Central memory CD8-positive, alpha-beta T cell (primary cell): ENCODE results near the gene C1QTNF2.

Experiments used
- ATAC-seq: fragments of 150-1000 bp; cut with Tn5 transposase; replicated peaks from 2 replicates; pipeline ENCODE4 v1.10.0; 2022; ENCODE audit warnings: mild to moderate bottlenecking, moderate FRiP score, moderate number of reproducible peaks; ENCODE audit not compliant: poor library complexity, severe bottlenecking; ENCODE audit errors: extremely low read depth
- DNase-seq, 2 donors: peaks; one replicate each; pipeline ENCODE4 v3.0.0; 2021; ENCODE audit warnings: low spot score in 2 of 2
- H3K27ac Mint-ChIP-seq: one replicate; pipeline ENCODE4 v1.8.0; 2022; ENCODE audit warnings: low read depth, mild to moderate bottlenecking, moderate library complexity, mixed read lengths
- H3K27me3 Mint-ChIP-seq: one replicate; pipeline ENCODE4 v1.8.0; 2022; ENCODE audit warnings: mixed read lengths
- H3K36me3 Mint-ChIP-seq: one replicate; pipeline ENCODE4 v1.8.0; 2022; ENCODE audit warnings: mild to moderate bottlenecking, moderate library complexity, mixed read lengths; ENCODE audit not compliant: insufficient read depth
- H3K4me1 Mint-ChIP-seq: one replicate; pipeline ENCODE4 v1.8.0; 2022; ENCODE audit warnings: mixed read lengths
- H3K4me3 Mint-ChIP-seq: one replicate; pipeline ENCODE4 v1.8.0; 2022; ENCODE audit warnings: mild to moderate bottlenecking, moderate library complexity, mixed read lengths
- H3K9me3 Mint-ChIP-seq: one replicate; pipeline ENCODE4 v1.8.0; 2022; ENCODE audit warnings: mixed read lengths

Gene C1QTNF2

GRCh38 chr5:160366230-160366629 lies 4.2 kb downstream of the C1QTNF2 start:
- Mint-ChIP-seq H3K36me3 (no peaks in the 10 kb centered on the region), H3K4me1 (peaks cover 10% of the 10 kb centered on the region), H3K27me3 (peaks cover 54% of the 10 kb centered on the region), H3K9me3 (no peaks in the 10 kb centered on the region), H3K27ac (no peak overlapping the region), H3K4me3 (no peak overlapping the region)
- DNase-seq (no peak), ATAC-seq (no peak)

- Mint-ChIP-seq H3K4me3 (no peak overlapping the region), H3K27me3 (peaks cover 47% of the 10 kb centered on the region), H3K36me3 (peaks cover 2% of the 10 kb centered on the region), H3K9me3 (no peaks in the 10 kb centered on the region), H3K4me1 (no peaks in the 10 kb centered on the region), H3K27ac (no peak overlapping the region)
- no peak for ATAC-seq
- no peak for DNase-seq
Observed at GRCh38 chr5:160363660-160364395, 6.6 kb downstream of the C1QTNF2 start.

GRCh38 chr5:160363211-160363610 lies 7.2 kb downstream of the C1QTNF2 start:
- DNase-seq (no peak), ATAC-seq (no peak)
- Mint-ChIP-seq H3K27ac (no peak overlapping the region), H3K9me3 (no peaks in the 10 kb centered on the region), H3K4me3 (no peak overlapping the region), H3K4me1 (no peaks in the 10 kb centered on the region), H3K36me3 (peaks cover 2% of the 10 kb centered on the region), H3K27me3 (peaks cover 41% of the 10 kb centered on the region)

- Mint-ChIP-seq H3K36me3 (peaks cover 2% of the 10 kb centered on the region), H3K4me1 (no peaks in the 10 kb centered on the region), H3K9me3 (no peaks in the 10 kb centered on the region), H3K27me3 (peaks cover 35% of the 10 kb centered on the region), H3K4me3 (no peak overlapping the region), H3K27ac (no peak overlapping the region)
- no peak for ATAC-seq
- no peak for DNase-seq
Observed at GRCh38 chr5:160361624-160362228, 8.7 kb downstream of the C1QTNF2 start.

GRCh38 chr5:160360310-160360709 lies 10.1 kb downstream of the C1QTNF2 start:
- Mint-ChIP-seq H3K4me1 (no peaks in the 10 kb centered on the region), H3K4me3 (no peak overlapping the region), H3K27me3 (peaks cover 33% of the 10 kb centered on the region), H3K9me3 (no peaks in the 10 kb centered on the region), H3K27ac (no peak overlapping the region), H3K36me3 (peaks cover 2% of the 10 kb centered on the region)
- no peak for DNase-seq
- ATAC-seq, result no peak

- Mint-ChIP-seq H3K9me3 (no peaks in the 10 kb centered on the region), H3K4me1 (no peaks in the 10 kb centered on the region), H3K27ac (no peak overlapping the region), H3K27me3 (peaks cover 28% of the 10 kb centered on the region), H3K36me3 (peaks cover 2% of the 10 kb centered on the region), H3K4me3 (no peak overlapping the region)
- DNase-seq, result no peak
- no peak for ATAC-seq
Observed at GRCh38 chr5:160359816-160360215, 10.6 kb downstream of the C1QTNF2 start.

GRCh38 chr5:160359242-160359641 lies 11.2 kb downstream of the C1QTNF2 start:
- no peak for ATAC-seq
- Mint-ChIP-seq H3K27me3 (peaks cover 25% of the 10 kb centered on the region), H3K36me3 (peaks cover 2% of the 10 kb centered on the region), H3K27ac (no peak overlapping the region), H3K9me3 (no peaks in the 10 kb centered on the region), H3K4me3 (no peak overlapping the region), H3K4me1 (no peaks in the 10 kb centered on the region)
- DNase-seq, result no peak

- peaks cover 32% of the 10 kb centered on the region for H3K27me3 Mint-ChIP-seq
- H3K36me3 Mint-ChIP-seq, result peaks cover 2% of the 10 kb centered on the region
- DNase-seq, result no peak
- ATAC-seq, result no peak
- no peaks in the 10 kb centered on the region for H3K4me1 Mint-ChIP-seq
- H3K4me3 Mint-ChIP-seq, result no peak overlapping the region
- no peak overlapping the region for H3K27ac Mint-ChIP-seq
- no peaks in the 10 kb centered on the region for H3K9me3 Mint-ChIP-seq
Observed at GRCh38 chr5:160357861-160358411, 12.5 kb downstream of the C1QTNF2 start.

GRCh38 chr5:160357394-160357793 lies 13.0 kb downstream of the C1QTNF2 start:
- Mint-ChIP-seq H3K27me3 (peaks cover 33% of the 10 kb centered on the region), H3K9me3 (no peaks in the 10 kb centered on the region), H3K4me3 (no peak overlapping the region), H3K27ac (no peak overlapping the region), H3K4me1 (no peaks in the 10 kb centered on the region), H3K36me3 (peaks cover 2% of the 10 kb centered on the region)
- no peak for ATAC-seq
- DNase-seq, result no peak

- Mint-ChIP-seq H3K9me3 (no peaks in the 10 kb centered on the region), H3K27ac (no peak overlapping the region), H3K27me3 (peaks cover 33% of the 10 kb centered on the region), H3K4me1 (no peaks in the 10 kb centered on the region), H3K36me3 (peaks cover 2% of the 10 kb centered on the region), H3K4me3 (no peak overlapping the region)
- DNase-seq, result no peak
- ATAC-seq, result no peak
Observed at GRCh38 chr5:160356550-160357347, 13.7 kb downstream of the C1QTNF2 start.

GRCh38 chr5:160354666-160355065 lies 15.8 kb downstream of the C1QTNF2 start:
- no peak overlapping the region for H3K4me3 Mint-ChIP-seq
- H3K4me1 Mint-ChIP-seq, result no peaks in the 10 kb centered on the region
- no peak for DNase-seq
- H3K27ac Mint-ChIP-seq, result no peak overlapping the region
- no peaks in the 10 kb centered on the region for H3K9me3 Mint-ChIP-seq
- no peak for ATAC-seq
- no peaks in the 10 kb centered on the region for H3K36me3 Mint-ChIP-seq
- H3K27me3 Mint-ChIP-seq, result peaks cover 24% of the 10 kb centered on the region

- Mint-ChIP-seq H3K27me3 (peaks cover 16% of the 10 kb centered on the region), H3K27ac (no peak overlapping the region), H3K4me3 (no peak overlapping the region), H3K9me3 (no peaks in the 10 kb centered on the region), H3K36me3 (no peaks in the 10 kb centered on the region), H3K4me1 (no peaks in the 10 kb centered on the region)
- ATAC-seq (no peak), DNase-seq (no peak)
Observed at GRCh38 chr5:160353379-160353778, 17.0 kb downstream of the C1QTNF2 start.
